ENCODE data around the gene SAPCD2.
"Not testable (repeated sequence)": the region's sequence is repeated elsewhere in the genome, so short reads cannot be mapped to it uniquely, and the experiment has no call there.

The SAPCD2 gene, protein sequence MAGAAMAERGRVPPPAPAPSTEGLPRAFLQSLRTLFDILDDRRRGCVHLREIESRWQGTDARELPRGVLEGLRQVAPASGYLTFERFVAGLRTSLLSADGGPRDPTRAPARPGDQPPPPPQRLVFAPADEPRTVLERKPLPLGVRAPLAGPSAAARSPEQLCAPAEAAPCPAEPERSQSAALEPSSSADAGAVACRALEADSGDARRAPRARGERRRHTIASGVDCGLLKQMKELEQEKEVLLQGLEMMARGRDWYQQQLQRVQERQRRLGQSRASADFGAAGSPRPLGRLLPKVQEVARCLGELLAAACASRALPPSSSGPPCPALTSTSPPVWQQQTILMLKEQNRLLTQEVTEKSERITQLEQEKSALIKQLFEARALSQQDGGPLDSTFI

DNA sequence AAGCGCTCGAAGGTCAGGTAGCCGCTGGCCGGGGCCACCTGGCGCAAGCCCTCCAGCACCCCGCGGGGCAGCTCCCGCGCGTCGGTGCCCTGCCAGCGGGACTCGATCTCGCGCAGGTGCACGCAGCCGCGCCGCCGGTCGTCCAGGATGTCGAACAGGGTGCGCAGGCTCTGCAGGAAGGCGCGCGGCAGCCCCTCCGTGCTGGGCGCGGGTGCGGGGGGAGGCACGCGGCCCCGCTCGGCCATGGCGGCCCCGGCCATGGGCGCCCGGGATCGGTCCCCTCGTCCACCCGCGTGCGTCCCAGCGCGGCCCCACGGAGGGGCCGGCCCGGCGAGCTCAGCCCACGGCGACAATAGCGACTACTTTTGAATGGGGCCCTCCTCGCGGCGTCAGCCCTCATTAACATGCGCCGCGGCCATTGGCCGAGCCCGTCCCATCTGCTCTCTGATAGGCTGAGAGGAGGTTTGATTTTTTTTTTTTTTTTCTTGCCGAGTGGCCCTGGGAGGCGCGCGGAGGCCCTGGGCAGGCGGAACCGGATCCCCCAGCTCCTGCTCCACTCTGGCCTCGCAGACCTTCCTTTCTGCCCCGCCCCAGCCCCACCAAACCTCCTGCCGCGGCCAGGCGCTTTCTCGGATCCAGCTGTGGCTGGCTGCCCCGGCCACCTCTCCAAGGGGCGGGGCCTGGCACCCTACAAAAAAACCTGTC is at the start of gene SAPCD2:
Gene SAPCD2, minus strand, starts transcription at position 357 of the 705 bp plus-strand sequence. Its CDS starts 97 bp downstream, at position 260.
- no peaks in the 10 kb centered on the region for H3K36me3 ChIP-seq (replicated peaks)
- in situ Hi-C loops (cut with HindIII; ENCODE audit: low pct_ligation_motif_present, low sequenced_read_pairs) = no loop called here
- peak; percentile 66 for DNase-seq
- no peaks in the 10 kb centered on the region for H3K27me3 ChIP-seq (replicated peaks)
- peak within 1 kb of the TSS; percentile 48 for H3K4me3 ChIP-seq (ENCODE audit: low read depth, low read length)
- TF ChIP-seq, protein P1, sequence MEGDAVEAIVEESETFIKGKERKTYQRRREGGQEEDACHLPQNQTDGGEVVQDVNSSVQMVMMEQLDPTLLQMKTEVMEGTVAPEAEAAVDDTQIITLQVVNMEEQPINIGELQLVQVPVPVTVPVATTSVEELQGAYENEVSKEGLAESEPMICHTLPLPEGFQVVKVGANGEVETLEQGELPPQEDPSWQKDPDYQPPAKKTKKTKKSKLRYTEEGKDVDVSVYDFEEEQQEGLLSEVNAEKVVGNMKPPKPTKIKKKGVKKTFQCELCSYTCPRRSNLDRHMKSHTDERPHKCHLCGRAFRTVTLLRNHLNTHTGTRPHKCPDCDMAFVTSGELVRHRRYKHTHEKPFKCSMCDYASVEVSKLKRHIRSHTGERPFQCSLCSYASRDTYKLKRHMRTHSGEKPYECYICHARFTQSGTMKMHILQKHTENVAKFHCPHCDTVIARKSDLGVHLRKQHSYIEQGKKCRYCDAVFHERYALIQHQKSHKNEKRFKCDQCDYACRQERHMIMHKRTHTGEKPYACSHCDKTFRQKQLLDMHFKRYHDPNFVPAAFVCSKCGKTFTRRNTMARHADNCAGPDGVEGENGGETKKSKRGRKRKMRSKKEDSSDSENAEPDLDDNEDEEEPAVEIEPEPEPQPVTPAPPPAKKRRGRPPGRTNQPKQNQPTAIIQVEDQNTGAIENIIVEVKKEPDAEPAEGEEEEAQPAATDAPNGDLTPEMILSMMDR (IDR thresholded peaks at IDR 0.05; ENCODE audit: low read depth, low read length, missing control alignments) = no peak
- no peak within 1 kb of the TSS for H3K27ac ChIP-seq

DNA sequence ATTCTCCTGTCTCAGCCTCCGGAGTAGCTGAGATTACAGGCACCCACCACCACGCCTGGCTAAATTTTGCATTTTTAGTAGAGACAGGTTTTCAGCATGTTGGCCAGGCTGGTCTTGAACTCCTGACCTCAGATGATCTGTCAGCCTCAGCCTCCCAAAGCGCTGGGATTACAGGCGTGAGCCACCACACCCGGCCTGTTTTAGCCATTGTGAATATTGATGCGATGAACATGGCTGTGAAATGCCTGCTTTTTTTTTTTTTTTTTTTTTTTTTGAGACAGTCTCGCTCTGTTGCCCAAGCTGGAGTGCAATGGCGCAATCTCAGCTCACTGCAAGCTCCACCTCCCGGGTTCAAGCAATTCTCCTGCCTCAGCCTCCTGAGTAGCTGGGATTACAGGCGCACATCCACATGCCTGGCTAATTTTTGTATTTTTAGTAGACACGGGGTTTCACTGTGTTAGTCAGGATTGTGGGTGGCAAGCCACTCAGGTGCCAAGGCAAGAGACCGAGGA is 47.8 kb upstream of the SAPCD2 start:
- H3K36me3 ChIP-seq (replicated peaks); H3K27ac ChIP-seq; in situ Hi-C loops (cut with HindIII; ENCODE audit: low pct_ligation_motif_present, low sequenced_read_pairs); DNase-seq; H3K27me3 ChIP-seq (replicated peaks); H3K4me3 ChIP-seq (ENCODE audit: low read depth, low read length): not testable (repeated sequence)

DNA sequence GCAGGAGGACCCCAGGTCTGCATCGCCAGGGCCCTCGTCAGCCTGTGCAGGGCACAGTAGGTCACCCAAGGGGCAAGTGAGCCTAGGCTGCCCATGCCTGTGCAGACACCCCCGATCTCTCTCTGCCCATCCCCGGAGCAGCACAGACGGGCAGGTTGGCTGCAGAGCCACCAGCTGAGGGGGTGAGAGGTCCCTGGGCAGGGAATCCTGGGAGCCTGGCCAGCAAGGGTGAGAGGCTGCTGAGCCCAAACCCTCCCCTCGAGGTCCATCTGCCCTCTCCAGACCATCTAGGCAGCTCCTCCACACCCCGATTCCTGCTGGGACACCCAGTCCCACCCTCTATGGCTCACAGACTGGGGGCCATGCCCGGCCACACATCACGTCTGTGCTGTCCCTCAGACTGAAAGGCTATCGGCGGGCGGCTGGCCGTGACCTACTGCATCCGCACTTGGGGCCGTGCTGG is 46.9 kb upstream of the SAPCD2 start:
- Histone ChIP-seq H3K27ac (no peak overlapping the region), H3K36me3 (replicated peaks) (no peaks in the 10 kb centered on the region), H3K4me3 (ENCODE audit: low read depth, low read length) (no peak overlapping the region), H3K27me3 (replicated peaks) (no peaks in the 10 kb centered on the region)
- no peak for DNase-seq
- in situ Hi-C loops (cut with HindIII; ENCODE audit: low pct_ligation_motif_present, low sequenced_read_pairs) = no loop called here
- TF ChIP-seq, protein P1 (IDR thresholded peaks at IDR 0.05; ENCODE audit: low read depth, low read length, missing control alignments) = no peak

DNA sequence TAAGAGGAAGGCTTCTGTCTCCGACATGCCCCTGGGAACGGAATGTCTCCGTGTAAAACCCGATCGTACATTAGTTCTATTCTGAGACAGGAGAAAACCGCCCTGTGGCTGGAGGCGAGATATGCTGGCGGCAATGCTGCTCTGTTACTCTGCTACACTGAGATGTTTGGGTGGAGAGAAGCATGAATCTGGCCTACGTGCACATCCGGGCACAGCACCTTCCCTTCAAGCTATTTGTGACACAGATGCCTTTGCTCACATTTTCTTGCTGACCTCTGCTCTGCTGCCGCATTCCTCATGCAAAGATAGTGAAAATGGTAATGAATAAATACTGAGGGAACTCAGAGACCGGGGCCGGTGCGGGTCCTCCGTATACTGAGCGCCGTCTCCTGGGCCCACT is 46.4 kb upstream of the SAPCD2 start:
- H3K27ac ChIP-seq = no peak overlapping the region
- no peaks in the 10 kb centered on the region for H3K27me3 ChIP-seq (replicated peaks)
- in situ Hi-C loops (cut with HindIII; ENCODE audit: low pct_ligation_motif_present, low sequenced_read_pairs) = no loop called here
- TF ChIP-seq, protein P1 (IDR thresholded peaks at IDR 0.05; ENCODE audit: low read depth, low read length, missing control alignments) = no peak
- DNase-seq = no peak
- H3K4me3 ChIP-seq (ENCODE audit: low read depth, low read length) = no peak overlapping the region
- no peaks in the 10 kb centered on the region for H3K36me3 ChIP-seq (replicated peaks)

DNA sequence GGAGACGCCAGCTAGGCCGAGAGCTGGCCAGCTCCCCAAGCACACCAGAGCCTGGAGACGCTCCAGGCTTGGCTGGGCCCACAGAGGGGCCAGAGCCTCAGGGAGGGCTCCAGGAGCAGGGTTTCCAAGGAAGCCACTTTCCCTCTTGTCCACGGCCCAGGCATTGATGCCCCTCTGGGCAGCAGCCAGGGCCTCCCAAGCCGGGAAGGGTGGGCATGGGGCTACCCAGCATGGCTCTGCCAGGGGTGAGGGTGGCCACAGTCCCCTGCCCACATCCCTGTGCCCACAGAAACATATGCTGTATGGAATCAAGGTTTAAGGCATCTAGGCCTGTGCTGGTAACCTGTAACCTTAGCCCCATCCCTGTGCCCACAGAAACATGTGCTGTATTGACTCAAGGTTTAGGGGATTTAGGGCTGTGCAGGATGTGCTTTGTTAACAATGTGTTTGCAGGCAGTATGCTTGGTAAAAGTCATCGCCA is 45.7 kb upstream of the SAPCD2 start:
- Histone ChIP-seq H3K27me3 (replicated peaks) (no peaks in the 10 kb centered on the region), H3K36me3 (replicated peaks) (no peaks in the 10 kb centered on the region), H3K27ac (no peak overlapping the region), H3K4me3 (ENCODE audit: low read depth, low read length) (no peak overlapping the region)
- in situ Hi-C loops (cut with HindIII; ENCODE audit: low pct_ligation_motif_present, low sequenced_read_pairs) = no loop called here
- DNase-seq = no peak
- TF ChIP-seq, protein P1 (IDR thresholded peaks at IDR 0.05; ENCODE audit: low read depth, low read length, missing control alignments) = no peak

DNA sequence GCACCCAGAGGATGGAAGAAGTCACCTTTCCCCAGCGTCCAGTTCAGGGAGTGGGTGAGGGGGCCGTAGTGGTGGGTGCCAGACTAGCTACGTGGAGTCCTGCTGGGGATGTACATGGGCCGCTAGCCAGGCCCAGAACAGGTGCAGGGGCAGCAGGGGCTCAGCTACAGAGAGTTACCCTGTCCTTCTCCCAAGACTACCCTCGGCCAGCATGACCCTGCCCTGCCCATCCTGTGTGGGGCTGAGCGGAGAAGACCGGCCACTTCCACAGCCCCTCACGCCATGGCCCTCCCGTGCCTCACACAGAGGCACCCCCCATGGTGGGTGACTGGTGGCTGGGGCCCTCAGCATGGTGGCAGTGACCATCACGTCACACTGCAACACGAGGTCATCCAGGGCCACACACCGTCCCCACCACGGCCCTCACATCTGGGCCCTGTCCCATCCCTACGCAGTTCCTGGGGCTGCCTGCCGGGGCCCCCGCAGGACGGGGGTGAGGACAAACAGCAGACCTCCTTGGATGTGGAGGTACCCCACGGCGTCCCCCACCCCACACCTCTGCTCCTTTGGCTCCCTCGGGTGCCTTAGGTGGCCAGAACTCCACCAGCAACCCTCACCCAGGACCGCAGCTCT is 45.2 kb upstream of the SAPCD2 start:
- TF ChIP-seq, protein P1 (IDR thresholded peaks at IDR 0.05; ENCODE audit: low read depth, low read length, missing control alignments) = no peak
- Histone ChIP-seq H3K27ac (no peak overlapping the region), H3K4me3 (ENCODE audit: low read depth, low read length) (no peak overlapping the region), H3K27me3 (replicated peaks) (no peaks in the 10 kb centered on the region), H3K36me3 (replicated peaks) (peaks cover 3% of the 10 kb centered on the region)
- DNase-seq = no peak
- in situ Hi-C loops (cut with HindIII; ENCODE audit: low pct_ligation_motif_present, low sequenced_read_pairs) = no loop called here

Measured in brain microvascular endothelial cell (primary cell).